BJ (cell line): ENCODE data around the gene PRICKLE2. TPM values are rescaled to one million over a fixed set of nuclear protein-coding genes. Genes with fewer than 3 reads are reported as not detected.

ENCODE experiments used
- CTCF ChIA-PET: fragments of 350-600 bp; formaldehyde crosslinking; extraction: SDS; loops from one replicate; lab custom pipeline; 2021; ENCODE audit warnings: antibody characterized with exemption, inconsistent platforms; lab: Yijun Ruan, JAX
- POLR2A ChIA-PET: fragments of 300-600 bp; sonication (Branson Sonifier 250); formaldehyde crosslinking; extraction: SDS; loops from one replicate; lab custom pipeline; 2021; ENCODE audit warnings: antibody characterized with exemption; lab: Charles Lee
- DNase-seq: peaks from one replicate; pipeline ENCODE4 v3.0.0-alpha.2; 2011; ENCODE audit warnings: low read depth
- H3K27me3 ChIP-seq: 2 replicates; pipeline ENCODE4 v1.6.0; 2011; ENCODE audit warnings: low read length; ENCODE audit not compliant: control insufficient read depth, insufficient read depth
- H3K36me3 ChIP-seq: 2 replicates; pipeline ENCODE4 v1.5.1; 2011; ENCODE audit warnings: low read length; ENCODE audit not compliant: control insufficient read depth, insufficient read depth
- H3K4me3 ChIP-seq: 2 replicates; pipeline ENCODE4 v1.5.1; 2011; ENCODE audit warnings: low read depth, mild to moderate bottlenecking, control low read depth, low read length
- CTCF ChIP-seq: IDR thresholded peaks from 2 replicates; pipeline ENCODE4 v1.5.1; 2011; ENCODE audit warnings: low read depth, mild to moderate bottlenecking, control low read depth, inconsistent platforms, low read length, moderate library complexity; ENCODE audit not compliant: insufficient read depth
- polyA minus RNA-seq: library from RNA; depleted of rRNA, polyadenylated mRNA; stranded (reverse); fragments of >200 nt; gene quantifications from 2 replicates; pipeline ENCODE4 v1.2.3, GENCODE V29; 2011; rRNA and poly(A)+ RNA removed
- polyA plus RNA-seq: library from polyadenylated mRNA; depleted of rRNA; stranded (reverse); fragments of >200 nt; gene quantifications from 2 replicates; pipeline ENCODE4 v1.2.3, GENCODE V29; 2011; rRNA removed

The PRICKLE2 gene
- polyA plus RNA-seq (3.5 and 3.9 TPM in 2 replicates), polyA minus RNA-seq (17.4 and 18.2 TPM in 2 replicates)

GRCh38 chr3:64224826-64225610, at the start of gene PRICKLE2:
PRICKLE2 (minus strand) TSS chr3:64225466; CDS start chr3:64198927, 26,539 bp downstream.
- H3K27me3 ChIP-seq: no peaks in the 10 kb centered on the region
- peak; percentile 40 for TF ChIP-seq CTCF
- POLR2A ChIA-PET: no interaction called here
- H3K4me3 ChIP-seq: peak within 1 kb of the TSS; percentile 44
- H3K36me3 ChIP-seq: no peaks in the 10 kb centered on the region
- CTCF ChIA-PET: interaction anchor here (0.5 to 3.7 kb wide), 20 partner anchors 10 to 345 kb away, joined by 3 to 28 read pairs (median 3); no protein-coding TSS in a partner anchor
- DNase-seq: peak; percentile 74

- H3K4me3 ChIP-seq: no peak overlapping the region
- ChIA-PET POLR2A (no interaction called here), CTCF (interaction anchor here (0.6 to 1.2 kb wide), 2 partner anchors 9 to 209 kb away, joined by 3 read pairs; no protein-coding TSS in a partner anchor)
- H3K36me3 ChIP-seq: no peaks in the 10 kb centered on the region
- no peak for TF ChIP-seq CTCF
- no peak for DNase-seq
- no peaks in the 10 kb centered on the region for H3K27me3 ChIP-seq
Observed at GRCh38 chr3:64272842-64273241, 47.6 kb upstream of the PRICKLE2 start.

- CTCF ChIA-PET: no interaction called here
- DNase-seq: no peak
- no peak for TF ChIP-seq CTCF
- Histone ChIP-seq H3K27me3 (no peaks in the 10 kb centered on the region), H3K4me3 (no peak overlapping the region), H3K36me3 (no peaks in the 10 kb centered on the region)
- POLR2A ChIA-PET: no interaction called here
Observed at GRCh38 chr3:64272271-64272670, 47.0 kb upstream of the PRICKLE2 start.

- Histone ChIP-seq H3K4me3 (no peak overlapping the region), H3K36me3 (no peaks in the 10 kb centered on the region), H3K27me3 (no peaks in the 10 kb centered on the region)
- ChIA-PET POLR2A (no interaction called here), CTCF (interaction anchor here (1.0 kb wide), 1 partner anchor 13 kb away, joined by 3 read pairs; no protein-coding TSS in a partner anchor)
- DNase-seq: no peak
- no peak for TF ChIP-seq CTCF
Observed at GRCh38 chr3:64271631-64272030, 46.4 kb upstream of the PRICKLE2 start.

GRCh38 chr3:64270866-64271260, 45.6 kb upstream of the PRICKLE2 start:
- Histone ChIP-seq H3K36me3 (no peaks in the 10 kb centered on the region), H3K27me3 (no peaks in the 10 kb centered on the region), H3K4me3 (no peak overlapping the region)
- no peak for DNase-seq
- CTCF ChIA-PET: interaction anchor here (1.0 kb wide), 1 partner anchor 14 kb away, joined by 3 read pairs; no protein-coding TSS in a partner anchor
- no peak for TF ChIP-seq CTCF
- POLR2A ChIA-PET: no interaction called here
